NCI-H1436 treated with DMSO at 0.1 percent for 48 hours (cell line): ENCODE results near the gene CADM4.
"Not testable (repeated sequence)": the region's sequence is repeated elsewhere in the genome, so short reads cannot be mapped to it uniquely, and the experiment has no call there.

Experiments used
- DNase-seq: peaks from one replicate; lab custom pipeline; 2025; lab: John Stamatoyannopoulos, UW

CADM4 gene

GRCh38 chr19:43662487-43662886 is 22.8 kb upstream of the CADM4 start:
- no peak for DNase-seq

GRCh38 chr19:43660971-43661360 is 21.3 kb upstream of the CADM4 start:
- DNase-seq = no peak

GRCh38 chr19:43660301-43660970 is 20.8 kb upstream of the CADM4 start:
- no peak for DNase-seq

- no peak for DNase-seq
Measured at GRCh38 chr19:43658494-43658893, 18.8 kb upstream of the CADM4 start.

GRCh38 chr19:43658001-43658400 is 18.4 kb upstream of the CADM4 start:
- DNase-seq = no peak

- no peak for DNase-seq
Measured at GRCh38 chr19:43656436-43656835, 16.8 kb upstream of the CADM4 start.

- no peak for DNase-seq
Measured at GRCh38 chr19:43652546-43652874, 12.9 kb upstream of the CADM4 start.

GRCh38 chr19:43651758-43652545 is 12.3 kb upstream of the CADM4 start:
- DNase-seq = no peak

- not testable (repeated sequence) for DNase-seq
Measured at GRCh38 chr19:43650276-43650675, 10.6 kb upstream of the CADM4 start.

GRCh38 chr19:43649514-43649913 is 9.9 kb upstream of the CADM4 start:
- DNase-seq = no peak

GRCh38 chr19:43648633-43649032 is 9.0 kb upstream of the CADM4 start:
- DNase-seq = no peak

GRCh38 chr19:43644181-43644580 is 4.5 kb upstream of the CADM4 start:
- DNase-seq = no peak

GRCh38 chr19:43643326-43643725 is 3.7 kb upstream of the CADM4 start:
- DNase-seq = no peak

- no peak for DNase-seq
Measured at GRCh38 chr19:43642531-43642930, 2.9 kb upstream of the CADM4 start.

- no peak for DNase-seq
Measured at GRCh38 chr19:43641333-43641732, 1.7 kb upstream of the CADM4 start.

- DNase-seq = no peak
Measured at GRCh38 chr19:43640424-43640757, 741 bp upstream of the CADM4 start.

GRCh38 chr19:43638995-43639518 is 593 bp downstream of the CADM4 start:
- DNase-seq = no peak

- DNase-seq = no peak
Measured at GRCh38 chr19:43638214-43638994, 1.2 kb downstream of the CADM4 start.

GRCh38 chr19:43636121-43636683 is 3.4 kb downstream of the CADM4 start:
- DNase-seq = no peak

- DNase-seq = not testable (repeated sequence)
Measured at GRCh38 chr19:43635561-43635940, 4.1 kb downstream of the CADM4 start.

GRCh38 chr19:43634872-43635560 is 4.6 kb downstream of the CADM4 start:
- DNase-seq = no peak

- no peak for DNase-seq
Measured at GRCh38 chr19:43634506-43634871, 5.2 kb downstream of the CADM4 start.
